Measurements from ENCODE around the gene IL1A.

IL1A gene

GRCh38 chr2:112762276-112762675 is 22.0 kb downstream of the IL1A start:
- no peaks in the 10 kb centered on the region for H3K9me3 ChIP-seq (ENCODE audit: severe bottlenecking)
- no peak for DNase-seq (ENCODE audit: low spot score)

GRCh38 chr2:112760149-112760548 is 24.1 kb downstream of the IL1A start:
- Histone ChIP-seq H3K4me3 (ENCODE audit: severe bottlenecking) (no peak overlapping the region), H3K27ac (ENCODE audit: poor library complexity, severe bottlenecking) (peak overlapping the region; percentile 57), H3K27me3 (ENCODE audit: insufficient read depth, poor library complexity, severe bottlenecking) (no peaks in the 10 kb centered on the region), H3K9me3 (ENCODE audit: severe bottlenecking) (no peaks in the 10 kb centered on the region), H3K4me1 (ENCODE audit: insufficient read depth, poor library complexity, severe bottlenecking) (peaks cover 26% of the 10 kb centered on the region), H3K36me3 (ENCODE audit: low read depth) (peaks cover 74% of the 10 kb centered on the region)
- DNase-seq (ENCODE audit: low spot score) (no peak), ATAC-seq (ENCODE audit: low read depth) (no peak)
- no peak for TF ChIP-seq CTCF (IDR thresholded peaks at IDR 0.05; ENCODE audit: poor library complexity, severe bottlenecking)

More at GRCh38 chr2:112762276-112762675, 22.0 kb downstream of the IL1A start:
- Histone ChIP-seq H3K4me1 (ENCODE audit: insufficient read depth, poor library complexity, severe bottlenecking) (peaks cover 29% of the 10 kb centered on the region), H3K4me3 (ENCODE audit: severe bottlenecking) (no peak overlapping the region), H3K27ac (ENCODE audit: poor library complexity, severe bottlenecking) (peak overlapping the region; percentile 57), H3K27me3 (ENCODE audit: insufficient read depth, poor library complexity, severe bottlenecking) (no peaks in the 10 kb centered on the region), H3K36me3 (ENCODE audit: low read depth) (peaks cover 53% of the 10 kb centered on the region)
- no peak for ATAC-seq (ENCODE audit: low read depth)
- no peak for TF ChIP-seq CTCF (IDR thresholded peaks at IDR 0.05; ENCODE audit: poor library complexity, severe bottlenecking)

GRCh38 chr2:112758711-112759110 is 25.6 kb downstream of the IL1A start:
- Histone ChIP-seq H3K9me3 (ENCODE audit: severe bottlenecking) (no peaks in the 10 kb centered on the region), H3K36me3 (ENCODE audit: low read depth) (peaks cover 89% of the 10 kb centered on the region), H3K4me1 (ENCODE audit: insufficient read depth, poor library complexity, severe bottlenecking) (peaks cover 26% of the 10 kb centered on the region)

GRCh38 chr2:112757265-112757664 is 27.0 kb downstream of the IL1A start:
- H3K27me3 ChIP-seq (ENCODE audit: insufficient read depth, poor library complexity, severe bottlenecking), result no peaks in the 10 kb centered on the region
- H3K4me1 ChIP-seq (ENCODE audit: insufficient read depth, poor library complexity, severe bottlenecking), result peaks cover 17% of the 10 kb centered on the region
- no peaks in the 10 kb centered on the region for H3K9me3 ChIP-seq (ENCODE audit: severe bottlenecking)
- ATAC-seq (ENCODE audit: low read depth) (no peak), DNase-seq (ENCODE audit: low spot score) (no peak)
- no peak for TF ChIP-seq CTCF (IDR thresholded peaks at IDR 0.05; ENCODE audit: poor library complexity, severe bottlenecking)
- no peak overlapping the region for H3K4me3 ChIP-seq (ENCODE audit: severe bottlenecking)
- H3K27ac ChIP-seq (ENCODE audit: poor library complexity, severe bottlenecking), result no peak overlapping the region
- H3K36me3 ChIP-seq (ENCODE audit: low read depth), result peaks cover 98% of the 10 kb centered on the region

More at GRCh38 chr2:112758711-112759110, 25.6 kb downstream of the IL1A start:
- H3K27me3 ChIP-seq (ENCODE audit: insufficient read depth, poor library complexity, severe bottlenecking), result no peaks in the 10 kb centered on the region
- H3K27ac ChIP-seq (ENCODE audit: poor library complexity, severe bottlenecking), result no peak overlapping the region
- DNase-seq (ENCODE audit: low spot score) (no peak), ATAC-seq (ENCODE audit: low read depth) (no peak)
- H3K4me3 ChIP-seq (ENCODE audit: severe bottlenecking), result no peak overlapping the region
- no peak for TF ChIP-seq CTCF (IDR thresholded peaks at IDR 0.05; ENCODE audit: poor library complexity, severe bottlenecking)

GRCh38 chr2:112756207-112756606 is 28.1 kb downstream of the IL1A start:
- H3K4me3 ChIP-seq (ENCODE audit: severe bottlenecking), result no peak overlapping the region
- DNase-seq (ENCODE audit: low spot score), result no peak
- H3K4me1 ChIP-seq (ENCODE audit: insufficient read depth, poor library complexity, severe bottlenecking), result peaks cover 8% of the 10 kb centered on the region
- no peak for TF ChIP-seq CTCF (IDR thresholded peaks at IDR 0.05; ENCODE audit: poor library complexity, severe bottlenecking)
- no peak overlapping the region for H3K27ac ChIP-seq (ENCODE audit: poor library complexity, severe bottlenecking)
- no peak for ATAC-seq (ENCODE audit: low read depth)
- no peaks in the 10 kb centered on the region for H3K9me3 ChIP-seq (ENCODE audit: severe bottlenecking)
- H3K36me3 ChIP-seq (ENCODE audit: low read depth), result peaks cover 98% of the 10 kb centered on the region
- H3K27me3 ChIP-seq (ENCODE audit: insufficient read depth, poor library complexity, severe bottlenecking), result no peaks in the 10 kb centered on the region

All from RWPE2 (cell line).